Left cardiac atrium (tissue), 4 donors: ENCODE measurements around the gene PLA2G2D. TPM values are rescaled to one million over a fixed set of nuclear protein-coding genes. Genes with fewer than 3 reads are reported as not detected.

Source experiments
- ATAC-seq, 2 donors: fragments of 200-7000 bp; cut with Tn5 transposase; one replicate each; pipeline ENCODE4 v1.9.1; 2020; ENCODE audit warnings: mild to moderate bottlenecking in 2 of 2, moderate library complexity in 2 of 2
- DNase-seq: peaks from one replicate; pipeline ENCODE4 v3.0.0-alpha.2; 2020
- intact Hi-C, 2 donors: fragments of 100-400 bp; cut with DNase I; formaldehyde crosslinking; loops; one replicate each; pipeline versions ENCODE4 v1.14.1 to v1.15.1; 2022 to 2023
- total RNA-seq, 2 donors: library from RNA; stranded (reverse); fragmentation: NEBNext Ultra II Directional; extraction: Animal tissue kit (Norgen Biotek cat#: 25700); gene quantifications; one replicate each; pipeline ENCODE4 v1.2.1, GENCODE V29; 2021
- donor health status: DM: no; HTN: yes; CAD: no.
- donor health status: DM: no; HTN: yes; CAD: no; lungs with severe emphysema.
- donor health status: DM: yes; HTN: yes; CAD: no.
- donor health status: Dilated cardiomyopathy.

The PLA2G2D gene
- total RNA-seq, 2 donors from 2014 or later: not detected

- intact Hi-C loops: no loop called here
- DNase-seq (no peak), ATAC-seq (peak; percentile 72 to 73)
These were observed 5.8 kb upstream of the PLA2G2D start for GRCh38 chr1:20125100-20125499.

- DNase-seq (peak; percentile 60), ATAC-seq (peak; percentile 80 to 97)
- intact Hi-C loops: no loop called here
These were observed 5.2 kb upstream of the PLA2G2D start for GRCh38 chr1:20124456-20125057.

- intact Hi-C loops: no loop called here
- DNase-seq (no peak), ATAC-seq (peak in 1 of 2 donors; percentile 33)
These were observed 4.6 kb upstream of the PLA2G2D start for GRCh38 chr1:20123722-20124455.

DNA sequence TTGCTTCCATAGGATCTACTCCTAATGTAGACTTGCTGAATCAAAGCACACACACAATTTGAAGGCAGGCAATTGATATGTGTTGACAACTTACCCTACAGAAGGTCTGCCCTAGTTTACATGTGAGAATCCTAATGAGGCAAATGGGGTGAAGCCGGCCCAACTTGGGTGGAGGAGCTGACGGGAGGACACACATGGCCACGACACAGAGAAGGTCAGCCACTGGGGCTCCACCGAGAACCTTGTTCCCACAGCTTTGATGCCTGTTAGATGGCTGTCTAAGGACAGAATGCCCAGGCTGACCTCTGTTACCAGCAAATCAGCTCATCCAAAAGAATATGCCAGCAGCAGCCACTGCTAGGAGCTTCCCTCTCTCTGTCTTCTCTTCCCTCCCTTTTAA lies 1.5 kb upstream of the PLA2G2D start:
- intact Hi-C loops: no loop called here
- no peak for DNase-seq
- ATAC-seq: no peak

DNA sequence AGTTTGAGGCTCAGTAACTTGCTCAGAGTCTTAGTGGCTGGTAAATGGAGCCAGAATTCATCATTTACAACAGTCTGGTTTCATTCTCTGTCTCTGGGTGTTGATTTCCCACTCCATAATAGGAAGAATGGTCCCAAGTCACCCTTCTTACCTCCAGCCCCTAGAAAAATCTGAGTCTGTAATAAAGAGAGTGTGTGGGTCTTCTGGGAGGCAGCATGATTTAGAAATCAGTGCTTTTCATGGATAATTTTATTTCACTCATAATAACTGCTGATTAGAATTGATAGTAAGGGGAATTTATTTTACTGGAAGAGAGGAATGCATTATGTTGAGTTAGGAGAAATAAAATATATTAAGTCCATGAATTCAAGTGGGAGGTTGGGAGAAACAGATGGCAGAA lies 2.1 kb downstream of the PLA2G2D start:
- intact Hi-C loops: no loop called here
- no peak for ATAC-seq

DNA sequence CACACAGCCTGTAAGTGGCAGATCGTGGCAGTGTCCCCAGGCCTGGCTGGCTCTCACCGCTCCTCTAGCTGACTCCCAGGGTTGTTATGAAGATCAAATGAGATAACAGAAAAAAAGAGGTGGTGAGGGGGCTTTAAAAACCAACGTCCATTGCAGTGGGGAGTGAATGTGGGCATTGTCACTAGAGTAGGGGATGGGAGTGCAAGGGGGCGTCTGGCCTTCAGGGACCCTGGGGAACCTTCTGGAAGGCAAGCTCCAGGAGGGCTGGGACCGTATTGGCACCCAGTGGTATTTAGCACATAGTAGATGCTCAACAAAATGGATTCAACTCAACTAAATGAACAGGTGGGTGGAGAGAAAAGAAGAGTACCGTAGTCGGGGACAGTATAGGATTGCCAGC lies 3.4 kb downstream of the PLA2G2D start:
- ATAC-seq (no peak), DNase-seq (no peak)
- intact Hi-C loops: no loop called here

More for the DNA sequence above, 2.1 kb downstream of the PLA2G2D start:
- no peak for DNase-seq

DNA sequence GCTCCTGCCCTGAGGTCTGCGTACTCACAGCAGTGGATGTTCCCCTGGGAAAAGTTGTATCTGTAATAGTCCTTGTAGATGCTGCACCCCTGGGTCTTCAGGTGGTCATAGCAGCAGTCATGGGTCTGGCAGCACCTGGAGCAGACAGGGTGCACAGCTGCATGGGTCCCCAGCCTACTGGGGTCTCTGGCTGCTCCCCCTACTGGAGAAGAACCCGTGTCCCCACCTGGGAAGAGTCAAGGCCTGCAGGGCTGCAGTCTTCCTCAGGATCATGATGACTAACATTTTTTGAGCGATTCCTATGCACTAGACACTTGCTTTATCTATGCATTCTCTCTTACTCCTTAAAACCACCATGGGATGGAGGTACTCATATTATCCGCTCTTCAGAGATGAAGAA lies 3.9 kb downstream of the PLA2G2D start:
- intact Hi-C loops: no loop called here
- ATAC-seq (no peak), DNase-seq (no peak)

- ATAC-seq (no peak), DNase-seq (no peak)
- intact Hi-C loops: no loop called here
These were observed 5.2 kb downstream of the PLA2G2D start for GRCh38 chr1:20114021-20114648.

- intact Hi-C loops: no loop called here
- ATAC-seq (no peak), DNase-seq (no peak)
These were observed 6.9 kb downstream of the PLA2G2D start for GRCh38 chr1:20112279-20113000.

GRCh38 chr1:20111452-20111851 lies 7.9 kb downstream of the PLA2G2D start:
- intact Hi-C loops: no loop called here
- DNase-seq: no peak
- no peak for ATAC-seq

- intact Hi-C loops: no loop called here
- ATAC-seq (peak; percentile 30 to 88), DNase-seq (peak; percentile 54)
These were observed 8.7 kb downstream of the PLA2G2D start for GRCh38 chr1:20110679-20111078.

DNA sequence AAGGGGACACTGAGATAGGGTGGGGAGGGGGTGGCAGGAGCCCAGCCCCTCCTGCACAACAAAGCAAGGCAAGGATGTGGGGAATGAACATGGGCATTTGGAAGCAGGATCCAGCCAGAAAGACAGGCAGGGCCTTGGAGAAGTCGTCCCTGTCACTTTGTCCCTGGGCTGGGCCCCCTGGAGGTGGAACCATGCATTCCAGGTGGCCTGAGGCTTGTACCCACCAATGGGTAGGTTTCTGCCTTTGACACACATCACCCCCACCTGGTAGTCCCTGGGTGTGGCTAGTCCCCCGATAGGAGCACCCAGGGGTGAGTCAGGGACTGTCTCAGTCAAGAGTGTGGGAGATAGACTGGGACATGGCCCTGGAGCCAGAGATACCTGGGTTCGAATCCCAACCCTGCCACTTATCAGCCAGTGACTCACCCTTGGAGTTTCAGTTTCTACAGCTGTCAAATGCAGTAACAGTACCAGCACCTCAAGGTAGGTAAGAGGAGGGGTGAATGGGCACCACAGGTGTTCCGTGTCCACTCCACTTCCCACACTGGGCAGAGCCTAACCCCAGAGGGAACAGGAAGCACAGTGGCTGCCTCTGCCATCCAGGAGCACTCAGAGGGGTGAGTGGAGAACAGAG lies 10.0 kb downstream of the PLA2G2D start:
- intact Hi-C loops: loop anchor here in 1 of 2 donors (10.0 kb wide), 1 partner anchor 85 kb away; no protein-coding TSS in a partner anchor
- peak in 1 of 2 donors; percentile 20 for ATAC-seq
- no peak for DNase-seq

- intact Hi-C loops: loop anchor here in 1 of 2 donors (10.0 kb wide), 1 partner anchor 86 kb away; no protein-coding TSS in a partner anchor
- ATAC-seq (no peak), DNase-seq (no peak)
These were observed 10.8 kb downstream of the PLA2G2D start for GRCh38 chr1:20108366-20109123.

- no peak for ATAC-seq
- intact Hi-C loops: loop anchor here in 1 of 2 donors (10.0 kb wide), 1 partner anchor 87 kb away; no protein-coding TSS in a partner anchor
These were observed 11.5 kb downstream of the PLA2G2D start for GRCh38 chr1:20107796-20108195.

DNA sequence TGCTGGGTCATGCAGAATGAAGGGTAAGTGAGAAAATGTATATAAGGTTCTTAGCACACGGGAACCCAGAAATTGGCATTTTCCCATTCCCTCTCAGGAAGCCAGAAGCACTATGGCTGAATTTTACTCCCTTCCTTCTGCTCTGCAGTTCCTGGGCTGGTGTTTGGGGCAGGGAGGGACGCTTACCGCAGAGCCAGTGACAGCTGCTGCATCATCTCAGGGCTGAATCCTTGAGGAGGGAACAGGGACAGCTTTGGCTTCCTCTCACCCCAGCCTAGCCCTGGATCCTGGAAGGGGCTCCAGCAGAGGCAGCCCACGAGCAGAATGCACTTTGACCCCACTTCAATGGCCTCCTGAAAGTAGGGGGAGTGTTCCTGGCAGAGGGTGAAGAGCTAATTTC lies 12.0 kb downstream of the PLA2G2D start:
- intact Hi-C loops: loop anchor here in 1 of 2 donors (10.0 kb wide), 1 partner anchor 87 kb away; no protein-coding TSS in a partner anchor
- ATAC-seq: no peak
- DNase-seq: no peak

More at GRCh38 chr1:20107796-20108195, 11.5 kb downstream of the PLA2G2D start:
- DNase-seq: no peak

DNA sequence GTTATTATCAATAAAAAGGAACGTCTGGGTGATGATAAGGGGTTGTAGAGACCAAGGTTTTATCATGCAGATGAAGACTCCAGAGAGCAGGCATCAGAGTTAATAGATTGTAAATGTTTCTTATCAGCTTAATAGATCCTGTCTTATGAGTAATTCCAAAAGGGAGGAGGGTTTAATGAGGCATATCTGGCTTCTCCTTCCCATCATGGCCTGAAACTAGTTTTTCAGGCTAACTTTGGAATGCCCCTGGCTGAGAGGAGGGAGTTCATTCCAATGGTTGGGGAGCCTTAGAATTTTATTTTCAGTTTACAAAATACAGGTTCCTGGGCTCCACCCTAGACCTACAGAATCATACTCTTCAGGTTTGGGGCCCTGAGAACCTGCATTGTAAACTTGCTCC lies 13.5 kb downstream of the PLA2G2D start:
- no peak for DNase-seq
- intact Hi-C loops: loop anchor here in 1 of 2 donors (10.0 kb wide), 1 partner anchor 89 kb away; no protein-coding TSS in a partner anchor
- ATAC-seq: no peak

DNA sequence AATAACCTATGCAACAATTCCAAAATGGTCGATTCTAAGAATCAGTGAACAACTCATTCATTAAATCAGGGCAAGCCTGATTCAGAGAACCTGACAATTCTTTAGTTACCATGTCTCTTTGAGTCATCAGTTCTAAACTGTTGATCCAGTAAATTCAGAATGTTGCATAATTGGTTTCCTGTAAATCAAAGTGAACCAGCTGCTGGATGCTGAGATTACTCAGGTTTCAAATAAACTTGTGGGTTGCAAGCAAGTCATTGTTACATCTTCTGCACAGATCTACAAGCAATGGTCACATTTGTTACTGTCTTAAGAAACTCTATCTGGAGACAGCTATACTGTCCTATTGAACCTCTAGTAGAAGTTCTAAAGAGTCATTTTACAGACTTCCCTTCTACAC lies 16.5 kb downstream of the PLA2G2D start:
- intact Hi-C loops: loop anchor here (5.0 to 10.0 kb wide), 2 partner anchors 39 to 92 kb away; no protein-coding TSS in a partner anchor
- ATAC-seq (peak in 1 of 2 donors; percentile 36), DNase-seq (no peak)
